B cell (primary cell): ENCODE data around the gene STOML1. TPM values are rescaled to one million over a fixed set of nuclear protein-coding genes. Genes with fewer than 3 reads are reported as not detected.

Experiments used
- ATAC-seq: fragments of 200-7000 bp; cut with Tn5 transposase; one replicate; pipeline ENCODE4 v1.10.0; 2021; ENCODE audit warnings: low read depth, mild to moderate bottlenecking, moderate number of reproducible peaks, moderate library complexity
- CTCF ChIA-PET: fragments of 350-600 bp; sonication (Branson Sonifier 250); formaldehyde crosslinking; loops from one replicate; lab custom pipeline; 2021; ENCODE audit warnings: antibody characterized with exemption, inconsistent platforms; lab: Charles Lee
- POLR2A ChIA-PET: fragments of 350-600 bp; sonication (Branson Sonifier 250); formaldehyde crosslinking; loops from one replicate; lab custom pipeline; 2021; ENCODE audit warnings: antibody characterized with exemption; lab: Charles Lee
- DNase-seq: peaks from one replicate; pipeline ENCODE4 v3.0.0; 2013
- H2AFZ ChIP-seq: 2 replicates; pipeline ENCODE4 v1.6.1; 2012; ENCODE audit warnings: mild to moderate bottlenecking, low read depth, low read length; ENCODE audit not compliant: insufficient read depth, poor library complexity, severe bottlenecking
- H3K27ac ChIP-seq, 2 donors: 1 replicate in 1 of 2; 2 replicates in 1 of 2; pipeline ENCODE4 v1.5.1; 2012 to 2013; ENCODE audit warnings: low read length in 2 of 2, mild to moderate bottlenecking in 2 of 2, moderate library complexity in 1 of 2
- H3K27me3 ChIP-seq, 4 experiments: fragments of 200-600 bp in 1 of 4; sonication (generic) in 1 of 4; replicated peaks in 1 of 4; 1 replicate in 2 of 4; 2 replicates in 2 of 4; pipeline versions ENCODE4 v1.6.1 to v1.7.0; 2013 to 2016; ENCODE audit warnings: low read length in 3 of 4, mild to moderate bottlenecking in 2 of 4, mixed read lengths in 1 of 4, moderate library complexity in 1 of 4; ENCODE audit not compliant: insufficient read depth in 4 of 4, control insufficient read depth in 3 of 4; ENCODE audit errors: control extremely low read depth in 1 of 4
- H3K36me3 ChIP-seq, 2 experiments: replicated peaks in 1 of 2; 1 replicate in 1 of 2; 2 replicates in 1 of 2; pipeline versions ENCODE4 v1.6.1 to v1.7.1; 2013; ENCODE audit warnings: low read length in 1 of 2; ENCODE audit not compliant: insufficient read depth in 2 of 2, control insufficient read depth in 1 of 2; ENCODE audit errors: control extremely low read depth in 1 of 2, extremely low read depth in 1 of 2
- H3K4me1 ChIP-seq, 2 donors: fragments of 200-600 bp in 1 of 2; sonication (generic) in 1 of 2; 1 replicate in 1 of 2; 2 replicates in 1 of 2; pipeline versions ENCODE4 v1.5.1 to v1.6.1; 2013 to 2017; ENCODE audit warnings: low read length in 2 of 2; ENCODE audit not compliant: control insufficient read depth in 2 of 2, insufficient read depth in 2 of 2
- H3K4me2 ChIP-seq: replicated peaks from 2 replicates; pipeline ENCODE3; 2012; ENCODE audit warnings: mild to moderate bottlenecking, low read depth, low read length; ENCODE audit not compliant: poor library complexity, severe bottlenecking
- H3K4me3 ChIP-seq, 5 experiments: fragments of 200-600 bp in 1 of 5; sonication (generic) in 1 of 5; 1 replicate in 3 of 5; 2 replicates in 2 of 5; pipeline versions ENCODE4 v1.5.1 to v1.7.0; 2011 to 2016; ENCODE audit warnings: low read length in 4 of 5, mild to moderate bottlenecking in 4 of 5, low read depth in 2 of 5, control low read depth in 1 of 5, moderate library complexity in 1 of 5; ENCODE audit not compliant: insufficient read depth in 1 of 5; ENCODE audit errors: control extremely low read depth in 1 of 5, extremely low read depth in 1 of 5
- H3K79me2 ChIP-seq: fragments of 200-600 bp; sonication (generic); one replicate; pipeline ENCODE4 v1.6.0; 2016; ENCODE audit warnings: low read length; ENCODE audit not compliant: control insufficient read depth, insufficient read depth
- H3K9ac ChIP-seq: fragments of 200-600 bp; sonication (generic); 2 replicates; pipeline ENCODE4 v1.6.1; 2017; ENCODE audit warnings: mild to moderate bottlenecking, low read length, moderate library complexity
- H3K9me3 ChIP-seq, 3 donors: one replicate each; pipeline versions ENCODE4 v1.6.1 to v1.7.1; 2013; ENCODE audit warnings: low read length in 2 of 3; ENCODE audit not compliant: control insufficient read depth in 2 of 3, insufficient read depth in 1 of 3; ENCODE audit errors: control extremely low read depth in 1 of 3
- H4K20me1 ChIP-seq: 2 replicates; pipeline ENCODE4 v1.6.0; 2012; ENCODE audit warnings: mild to moderate bottlenecking, low read length; ENCODE audit not compliant: insufficient read depth, control insufficient read depth, poor library complexity, severe bottlenecking
- H3K27ac Mint-ChIP-seq: one replicate; pipeline ENCODE4 v1.8.0; 2021; ENCODE audit warnings: mixed read lengths
- H3K27me3 Mint-ChIP-seq: one replicate; pipeline ENCODE4 v1.8.0; 2021; ENCODE audit warnings: mixed read lengths
- H3K4me1 Mint-ChIP-seq: one replicate; pipeline ENCODE4 v1.8.0; 2021; ENCODE audit warnings: mixed read lengths
- H3K4me3 Mint-ChIP-seq: one replicate; pipeline ENCODE4 v1.8.0; 2021; ENCODE audit warnings: mixed read lengths
- H3K9me3 Mint-ChIP-seq: one replicate; pipeline ENCODE4 v1.8.0; 2022; ENCODE audit warnings: mixed read lengths; ENCODE audit not compliant: insufficient read depth
- CTCF ChIP-seq: fragments of 200-600 bp; IDR thresholded peaks from one replicate; pipeline ENCODE4 v1.8.0; 2022; ENCODE audit warnings: antibody characterized with exemption, mild to moderate bottlenecking
- EZH2 ChIP-seq: IDR thresholded peaks from 2 replicates; pipeline ENCODE4 v1.6.1; 2012; ENCODE audit warnings: borderline replicate concordance, low read depth, mild to moderate bottlenecking, moderate library complexity, low read length; ENCODE audit not compliant: insufficient read depth, poor library complexity, severe bottlenecking
- WGBS: methylation state at CpG from one replicate; pipeline ENCODE4 v1.1.5; 2013; ENCODE audit warnings: missing lambda C conversion rate; ENCODE audit not compliant: insufficient coverage; 5-methylcytosine and 5-hydroxymethylcytosine counted together
- intact Hi-C: fragments of 100-400 bp; cut with micrococcal nuclease; formaldehyde crosslinking; loops from one replicate; pipeline ENCODE4 v1.10.0; 2022
- polyA plus RNA-seq: library from polyadenylated mRNA; depleted of rRNA; stranded (reverse); fragments of >200 nt; gene quantifications from 2 replicates; pipeline ENCODE4 v1.2.3, GENCODE V29; 2012
- total RNA-seq, 2 donors: library from RNA; stranded (reverse); fragments of 120-200 nt in 1 of 2; gene quantifications; 1 replicate in 1 of 2; 2 replicates in 1 of 2; pipeline versions ENCODE4 v1.2.3 to v1.2.4, GENCODE V29; 2013 to 2022

STOML1 gene
- total and polyA plus RNA-seq, 2 donors (not counting 1 experiment from before 2014, with no cell fraction given) = 6.2 to 11.3 TPM

- no peak for TF ChIP-seq EZH2
- TF ChIP-seq CTCF = no peak
- Histone ChIP-seq H3K79me2 (peaks cover 8% of the 10 kb centered on the region), H3K4me3 (no peak overlapping the region), H3K4me2 (peak overlapping the region; percentile 46), H3K27me3 (no peaks in the 10 kb centered on the region), H3K36me3 (no peaks in the 10 kb centered on the region), H3K9ac (no peak overlapping the region), H3K9me3 (no peaks in the 10 kb centered on the region), H2AFZ (peak overlapping the region; percentile 18), H4K20me1 (no peaks in the 10 kb centered on the region), H3K4me1 (peaks cover 44 to 56% of the 10 kb centered on the region in 2 donors), H3K27ac (peak overlapping the region; percentile 34 to 41)
- H3K4me3 Mint-ChIP-seq = no peak overlapping the region
- DNase-seq (no peak), ATAC-seq (peak; percentile 39)
- intact Hi-C loops = no loop called here
- CTCF ChIA-PET = interaction anchor here (0.8 to 1.4 kb wide), 6 partner anchors 9 to 64 kb away, joined by 3 to 4 read pairs (median 4); partner anchors contain the start of gene PML
- H3K9me3 Mint-ChIP-seq = no peaks in the 10 kb centered on the region
- POLR2A ChIA-PET = interaction anchor here (0.7 kb wide), 1 partner anchor 27 kb away, joined by 8 read pairs; no protein-coding TSS in a partner anchor
- peaks cover 62% of the 10 kb centered on the region for H3K4me1 Mint-ChIP-seq
- no peaks in the 10 kb centered on the region for H3K27me3 Mint-ChIP-seq
- WGBS = 60% methylated on average over 6 of the region's 13 CpGs
- peak overlapping the region; percentile 70 for H3K27ac Mint-ChIP-seq
Measured at GRCh38 chr15:73985101-73985873, 6.8 kb downstream of the STOML1 start.
